CD4-positive, alpha-beta T cell treated with Interleukin-12 subunit alpha and Interleukin-12 subunit beta, for 1 hour (primary cell): Measurements from ENCODE around the gene PGAP1.
A peak's percentile ranks its signal among the peaks of the same experiment; 100 is the strongest.
"Not testable (repeated sequence)": the region's sequence is repeated elsewhere in the genome, so short reads cannot be mapped to it uniquely, and the experiment has no call there.

Experiments used
- DNase-seq: peaks from one replicate; pipeline ENCODE4 v3.0.0-alpha.2; 2020

The PGAP1 gene

DNA sequence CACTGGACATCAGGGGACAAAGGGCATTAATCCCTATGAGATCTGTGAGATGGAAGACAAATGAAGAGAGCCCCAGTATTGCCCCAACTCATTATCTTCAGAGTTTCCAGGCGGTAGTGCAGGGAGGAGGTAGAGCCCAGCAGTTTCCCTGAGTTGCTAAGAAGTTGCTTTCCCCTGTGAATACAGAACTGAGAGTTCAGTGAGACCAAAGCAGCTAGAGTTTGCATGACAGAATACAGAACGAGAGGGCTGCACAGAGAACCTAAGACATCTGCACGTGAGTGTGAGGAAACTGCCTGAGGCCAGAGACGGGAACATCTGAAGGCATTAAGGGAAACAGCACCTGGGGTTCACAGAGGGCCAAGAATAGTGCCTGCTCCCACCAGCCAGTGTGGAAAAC lies 18.1 kb upstream of the PGAP1 start:
- DNase-seq = no peak

DNA sequence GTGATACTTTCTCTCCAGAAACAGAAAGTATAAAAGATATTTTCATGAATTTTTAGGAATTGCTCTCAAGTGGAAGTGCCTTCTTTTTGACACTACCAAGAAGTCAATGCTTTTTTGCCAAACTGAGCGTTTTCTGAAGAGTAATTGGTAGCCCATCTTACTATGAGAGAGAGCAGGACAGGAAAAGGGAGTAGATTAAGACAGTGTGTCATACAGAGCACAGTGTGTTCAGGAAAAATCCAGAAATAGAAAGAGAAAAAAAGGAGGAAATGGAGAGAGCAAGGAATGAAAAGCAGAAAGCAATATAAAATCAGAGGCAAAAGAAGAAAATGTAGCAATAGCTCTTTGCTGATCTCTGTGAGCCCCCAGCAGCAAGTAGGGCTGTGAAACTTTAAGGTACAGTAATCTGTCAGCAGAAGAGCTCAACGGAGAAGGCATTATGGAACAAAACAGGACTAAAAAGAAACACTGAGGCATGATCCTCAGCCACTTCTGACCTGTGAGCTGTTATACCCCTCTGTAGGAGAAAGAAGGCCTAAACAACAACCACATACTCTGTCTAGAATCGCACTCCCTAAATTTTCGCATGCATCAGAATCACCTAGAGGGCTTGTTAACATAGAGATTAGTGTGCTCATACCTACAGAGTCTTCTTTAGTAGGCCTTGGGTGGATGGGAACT lies 15.0 kb upstream of the PGAP1 start:
- no peak for DNase-seq

DNA sequence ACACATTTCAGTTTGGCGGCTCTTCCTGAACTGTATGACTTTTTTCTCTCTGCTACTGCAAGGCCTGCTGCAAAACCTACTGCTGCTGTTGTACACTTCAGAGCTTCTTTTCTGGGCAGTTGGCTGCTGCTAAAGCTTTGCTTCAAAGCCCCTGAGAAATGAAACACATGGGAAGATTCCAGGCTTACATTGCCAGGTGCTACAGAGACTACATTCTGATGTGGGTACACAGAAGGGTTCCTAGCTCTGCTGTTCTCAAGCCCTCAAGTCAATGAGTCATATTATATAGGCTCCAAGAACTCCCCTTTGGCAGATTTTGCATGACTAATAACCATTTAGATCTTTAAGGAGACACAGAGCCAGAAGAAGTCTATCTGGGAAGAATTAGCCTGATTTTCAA lies 12.9 kb upstream of the PGAP1 start:
- no peak for DNase-seq

DNA sequence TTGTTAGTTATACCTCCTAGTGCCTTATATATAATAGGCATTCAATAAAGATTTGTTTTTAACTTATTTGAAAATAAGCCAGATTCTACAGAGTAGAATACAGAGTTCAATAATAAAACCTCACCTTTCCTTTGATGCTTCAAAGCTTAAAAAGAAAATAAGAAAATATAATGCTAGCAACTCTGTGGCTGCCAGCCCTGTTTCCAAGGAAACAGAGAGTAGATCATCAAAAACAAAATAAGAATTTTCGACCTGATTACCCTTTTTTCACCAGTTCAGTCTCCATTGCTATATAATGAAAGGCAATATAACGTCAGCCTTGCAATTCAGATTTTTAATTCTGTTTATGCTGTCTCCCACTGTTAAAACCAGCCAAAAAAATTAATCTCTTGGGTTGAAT lies 8.9 kb upstream of the PGAP1 start:
- DNase-seq = no peak

DNA sequence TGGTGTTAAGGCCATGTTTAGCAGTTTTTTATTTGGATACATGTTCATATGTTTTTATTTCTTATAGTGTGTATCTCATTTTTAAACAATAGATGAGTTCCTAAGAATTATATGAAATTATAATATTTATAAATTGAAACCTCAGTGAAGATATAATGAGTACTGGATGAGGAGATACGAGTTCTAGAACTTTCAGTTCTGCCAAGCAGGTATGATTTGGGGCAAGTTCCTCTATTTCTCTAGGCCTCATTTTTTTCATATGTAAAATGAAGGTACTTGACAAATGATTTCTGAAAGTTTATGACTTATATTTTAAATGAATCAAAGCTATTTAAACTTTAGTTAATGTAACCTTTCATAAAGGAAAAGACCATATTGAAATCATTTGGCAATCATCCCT lies 8.2 kb upstream of the PGAP1 start:
- DNase-seq = no peak

DNA sequence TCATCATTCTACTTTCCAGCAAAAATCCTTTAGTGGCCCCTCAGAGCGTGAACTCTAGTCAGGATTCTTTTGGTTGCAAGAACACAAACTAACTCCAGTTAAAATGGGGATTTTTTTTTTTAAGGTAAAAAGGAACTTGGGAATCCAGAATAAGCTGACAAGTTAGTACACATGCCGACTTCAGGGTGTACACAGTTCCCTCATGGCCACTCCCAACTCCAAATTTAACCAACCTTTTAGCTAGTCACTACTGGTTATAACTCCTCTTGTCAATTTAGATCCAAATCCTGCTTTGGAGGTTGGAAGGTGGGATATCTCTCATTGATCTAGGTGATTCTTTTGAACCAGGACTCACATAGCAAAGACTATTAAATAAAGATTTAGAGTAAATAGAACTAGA lies 5.0 kb upstream of the PGAP1 start:
- no peak for DNase-seq

DNA sequence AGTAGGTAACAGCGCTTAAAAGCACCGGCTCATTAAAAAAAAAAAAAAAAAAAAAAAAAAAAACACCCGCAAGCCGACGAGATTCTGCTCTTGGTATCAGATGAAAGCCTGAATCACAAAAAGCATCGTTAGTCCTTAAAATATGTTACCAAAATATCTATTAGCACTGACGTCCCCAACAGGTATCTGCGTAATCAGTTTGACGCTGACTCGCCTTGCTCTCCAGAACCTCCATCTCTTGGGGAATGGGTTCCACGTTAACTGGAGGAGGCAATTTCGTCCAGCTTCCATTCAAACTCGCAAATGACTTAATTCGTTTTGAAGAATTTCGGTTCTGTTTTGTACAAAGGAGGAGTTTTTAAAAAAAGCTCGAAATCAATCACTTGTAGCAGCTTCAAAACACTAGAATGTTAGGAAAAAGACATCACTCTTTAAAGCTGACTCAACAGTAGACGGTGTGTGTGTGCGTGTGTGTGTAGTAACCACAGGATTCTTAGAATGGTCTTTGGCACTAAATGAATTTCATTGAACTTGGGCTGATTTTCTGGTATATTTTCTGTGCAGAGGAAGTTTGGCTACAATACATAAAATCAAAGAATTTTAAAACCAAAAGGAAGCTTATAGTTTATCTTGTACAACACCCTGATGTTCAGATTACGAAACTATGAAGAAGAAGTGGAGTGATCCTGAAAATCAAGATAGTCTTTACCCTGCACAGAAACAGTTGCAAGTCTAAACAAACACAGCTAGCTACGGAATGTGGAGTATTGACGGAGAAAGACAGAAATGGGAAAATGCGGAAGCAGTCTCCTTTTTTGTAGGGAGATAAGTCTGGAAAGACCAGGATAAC lies 1.1 kb upstream of the PGAP1 start:
- peak; percentile 59 for DNase-seq

DNA sequence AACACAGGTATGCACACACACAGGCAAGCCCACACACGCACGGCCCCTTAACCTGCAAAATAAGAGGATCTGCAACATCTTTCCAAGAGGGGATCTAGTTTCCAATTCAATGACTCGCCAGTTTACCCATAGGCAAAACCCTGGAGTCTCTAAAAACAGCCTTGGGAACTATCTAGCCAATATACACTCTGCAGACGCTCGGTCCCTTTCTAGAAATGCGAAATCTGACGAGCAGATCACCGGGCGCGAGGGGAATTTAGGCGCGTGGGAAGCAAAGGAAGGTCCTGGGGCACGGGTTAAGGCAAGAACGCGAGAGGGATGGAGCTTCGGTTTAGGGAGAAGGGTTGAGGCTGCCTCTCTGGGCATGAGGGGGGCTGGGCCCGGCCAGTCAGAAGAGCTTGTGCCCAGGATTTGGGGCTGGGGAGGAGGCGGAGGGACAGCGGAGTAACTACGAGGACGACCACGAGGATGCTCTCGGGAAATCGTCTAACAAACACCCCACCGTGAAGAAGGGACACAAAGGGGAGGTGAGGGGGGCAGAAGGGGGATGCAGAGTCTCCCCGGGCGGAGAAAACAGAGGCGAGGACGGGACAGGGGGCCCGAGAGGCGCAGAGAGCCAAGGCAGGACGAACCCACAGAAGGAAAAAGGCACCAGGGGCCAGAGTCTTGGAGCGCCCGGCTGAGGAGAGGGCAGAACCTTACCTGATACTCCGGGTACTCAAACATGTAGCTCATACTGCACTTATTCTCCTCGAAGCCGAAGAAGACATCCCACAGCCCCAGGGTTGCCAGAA lies 542 bp downstream of the PGAP1 start:
- no peak for DNase-seq

DNA sequence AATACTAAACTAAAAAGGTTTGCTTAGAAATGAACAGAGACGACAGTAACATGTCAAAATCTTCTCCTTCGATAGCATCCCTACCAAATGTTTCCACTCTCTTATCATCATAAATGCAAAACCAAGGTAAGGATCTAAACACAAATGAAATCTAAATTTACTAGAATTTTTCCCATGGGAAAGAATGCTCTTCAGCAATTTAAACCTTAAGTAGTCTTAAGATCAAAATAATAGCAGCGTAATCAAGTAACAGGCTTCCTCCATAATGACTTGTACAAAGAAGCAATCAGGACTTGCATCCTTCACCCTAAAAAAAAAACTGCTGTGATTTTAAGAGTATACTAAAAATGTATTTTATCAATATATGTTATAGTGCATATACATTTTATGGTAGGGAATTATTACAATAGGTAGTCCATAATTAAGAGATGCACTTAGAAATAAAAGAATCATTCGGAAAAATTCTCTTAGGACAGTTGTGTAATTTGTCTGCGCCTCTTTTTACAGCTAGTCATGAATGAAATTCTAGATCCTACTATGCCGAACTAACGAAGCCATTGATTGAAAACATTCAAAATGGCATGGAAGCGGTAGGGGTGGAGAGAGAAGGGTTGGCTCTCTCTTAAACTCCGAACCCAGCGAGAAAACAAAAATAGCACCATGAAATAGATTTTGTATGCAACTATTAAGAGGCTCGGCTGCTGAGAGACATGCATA lies 1.3 kb downstream of the PGAP1 start:
- DNase-seq = no peak

DNA sequence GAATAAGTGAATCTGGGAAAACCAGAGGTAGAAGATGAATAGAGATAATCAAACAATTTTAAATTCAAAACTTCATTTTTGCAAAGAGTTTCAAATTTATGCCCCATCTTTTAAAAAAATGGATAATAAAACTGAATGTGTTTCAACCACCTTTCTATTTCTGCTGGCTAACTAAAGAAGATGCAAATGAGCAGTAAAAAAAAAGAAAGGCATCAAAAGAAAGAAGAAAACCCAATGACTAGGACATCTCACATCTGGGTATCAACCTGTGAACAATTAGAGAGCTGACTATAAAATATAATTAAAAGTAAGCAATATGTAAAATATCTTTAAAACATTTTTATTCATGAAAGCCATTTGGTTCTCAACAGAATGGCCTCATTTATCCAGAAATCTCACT lies 2.5 kb downstream of the PGAP1 start:
- no peak for DNase-seq

DNA sequence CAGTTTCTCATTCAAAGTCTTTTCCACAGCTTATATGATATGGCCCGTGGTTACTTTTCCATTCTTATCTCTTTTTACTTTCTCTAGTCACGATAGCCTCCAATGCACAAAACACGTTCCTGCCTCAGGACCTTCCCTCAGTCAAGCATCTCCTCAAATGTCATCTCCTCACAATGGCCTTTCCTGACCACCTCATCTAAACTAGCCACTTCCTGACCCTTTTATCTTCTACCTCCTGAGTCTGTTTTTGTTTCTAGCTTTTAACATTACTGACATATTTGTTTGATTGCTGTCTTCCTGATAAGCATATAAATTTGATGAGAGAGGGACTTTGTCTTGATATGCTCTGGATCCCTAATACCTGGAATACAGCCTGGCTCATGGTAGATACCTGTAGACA lies 7.6 kb downstream of the PGAP1 start:
- DNase-seq = no peak

DNA sequence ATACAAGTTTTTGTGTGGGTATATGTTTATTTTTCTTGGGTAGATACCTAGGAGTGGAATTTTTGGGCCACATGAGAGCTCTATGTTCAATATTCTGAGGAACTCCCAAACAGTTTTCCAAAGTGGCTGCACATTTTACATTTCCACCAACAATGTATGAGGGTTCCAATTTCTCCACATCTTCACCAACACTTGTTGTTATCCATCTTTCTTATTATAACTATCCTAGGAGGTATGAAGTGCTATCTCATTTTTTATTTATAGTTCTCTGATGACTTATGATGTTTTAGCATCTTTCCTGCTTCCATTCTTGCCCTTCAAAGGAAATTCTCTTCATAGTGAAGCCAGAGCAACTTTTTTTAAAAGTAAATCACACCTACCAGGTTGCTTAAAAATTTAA lies 8.7 kb downstream of the PGAP1 start:
- no peak for DNase-seq

DNA sequence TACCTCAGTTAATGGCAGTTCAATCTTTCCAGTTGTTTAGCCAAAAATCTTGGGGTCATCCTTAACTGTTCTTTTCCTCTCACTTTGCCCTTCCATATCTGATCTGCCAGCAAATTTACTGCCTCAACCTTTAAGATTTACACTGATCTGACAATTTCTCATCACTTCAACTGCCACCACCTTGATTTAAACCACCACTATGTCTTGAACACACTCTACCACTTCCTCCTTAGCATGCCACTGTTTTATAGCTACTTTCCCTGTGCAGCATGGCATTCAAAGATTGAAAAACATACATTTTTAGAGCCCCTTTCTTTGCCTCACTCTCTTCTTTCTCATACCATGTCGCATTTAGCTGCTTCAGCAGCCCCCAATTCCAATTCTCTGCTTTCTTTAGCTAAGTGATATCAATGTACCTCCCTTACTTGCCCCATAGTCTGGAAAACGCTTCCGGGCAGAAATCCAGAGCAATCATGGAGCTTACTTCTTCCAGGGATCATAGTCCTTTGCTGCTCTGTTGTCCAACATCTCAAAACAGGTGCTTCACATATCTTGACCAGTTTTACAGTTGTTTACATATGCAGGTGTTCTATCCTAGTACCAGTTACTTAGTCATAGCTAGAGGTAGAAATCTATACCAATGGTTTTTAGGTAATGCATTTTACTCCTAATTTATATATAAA lies 10.9 kb downstream of the PGAP1 start:
- no peak for DNase-seq

DNA sequence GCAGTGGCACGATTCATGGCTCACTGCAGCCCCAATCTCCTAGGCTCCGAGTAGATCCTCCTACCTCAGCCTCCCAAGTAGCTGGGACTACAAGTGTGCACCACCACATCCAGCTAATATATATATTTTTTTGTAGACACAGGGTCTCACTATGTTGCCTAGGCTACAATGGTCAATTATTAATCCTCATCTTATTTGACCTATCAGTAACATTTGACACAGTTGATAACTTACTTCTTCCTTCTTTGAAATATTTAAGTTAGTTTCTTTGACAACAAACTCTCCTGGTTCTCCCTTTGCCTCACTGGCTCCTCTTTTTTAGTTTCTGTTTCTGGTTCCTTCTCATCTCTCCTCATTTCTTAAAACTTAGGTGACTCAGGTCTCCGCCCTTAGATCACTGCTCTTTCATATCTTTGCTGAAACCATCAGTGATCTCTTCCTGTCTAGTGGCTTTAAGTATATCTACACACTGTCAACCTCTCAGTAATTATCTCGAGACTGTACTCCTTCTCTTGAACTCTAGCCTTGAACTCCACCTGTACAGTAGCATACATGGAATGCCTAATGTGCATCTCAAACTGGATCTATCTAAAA lies 11.5 kb downstream of the PGAP1 start:
- peak; percentile 47 for DNase-seq

DNA sequence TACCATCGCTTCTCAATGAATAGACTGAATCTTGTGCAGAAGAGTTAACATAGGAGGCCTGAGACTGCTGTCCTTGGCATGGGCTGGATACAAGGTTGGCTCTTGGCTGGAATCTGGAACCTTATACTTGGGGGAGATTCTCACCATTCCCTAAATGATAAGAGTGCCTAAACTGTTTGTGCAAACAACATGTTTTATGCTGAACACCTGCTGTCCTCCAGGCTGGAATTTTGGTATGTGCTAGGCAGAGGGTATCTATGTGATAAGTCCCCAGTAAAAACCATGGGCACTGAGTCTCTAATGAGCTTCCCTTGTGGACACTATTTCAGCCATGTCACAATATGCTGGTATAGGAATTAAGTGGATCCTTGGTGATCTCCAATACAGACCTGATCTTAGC lies 12.8 kb downstream of the PGAP1 start:
- no peak for DNase-seq

DNA sequence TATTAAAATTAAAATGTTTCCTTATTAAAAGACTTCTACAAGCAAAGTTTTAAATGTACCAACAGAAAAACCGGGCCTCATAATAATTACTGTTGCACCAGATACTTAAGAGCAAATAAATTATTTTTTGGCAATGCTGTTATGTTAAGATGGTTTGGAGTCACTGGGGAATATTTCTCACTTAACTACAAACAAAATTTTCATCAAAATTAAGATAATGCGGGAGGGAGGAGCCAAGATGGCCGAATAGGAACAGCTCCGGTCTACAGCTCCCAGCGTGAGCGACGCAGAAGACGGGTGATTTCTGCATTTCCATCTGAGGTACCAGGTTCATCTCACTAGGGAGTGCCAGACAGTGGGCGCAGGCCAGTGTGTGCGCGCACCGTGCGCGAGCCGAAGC lies 21.1 kb downstream of the PGAP1 start:
- DNase-seq = not testable (repeated sequence)

DNA sequence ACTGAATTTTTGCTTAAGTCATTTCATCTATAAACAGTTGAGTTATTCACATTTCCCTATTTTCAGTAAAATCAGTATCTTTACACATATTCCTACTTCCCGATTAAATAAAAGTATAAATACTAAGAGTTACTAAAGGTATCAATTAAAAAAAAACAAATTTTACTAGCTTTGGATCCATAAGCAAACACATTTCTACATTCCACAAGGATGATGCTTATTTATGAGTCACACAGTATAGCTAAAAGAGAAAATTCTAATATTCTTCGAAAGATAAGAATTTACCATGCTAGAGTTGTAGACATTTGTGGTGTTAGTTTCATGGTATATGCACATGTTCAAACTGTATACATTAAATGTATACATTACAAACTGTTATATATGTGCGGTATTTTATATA lies 23.7 kb downstream of the PGAP1 start:
- DNase-seq = no peak

DNA sequence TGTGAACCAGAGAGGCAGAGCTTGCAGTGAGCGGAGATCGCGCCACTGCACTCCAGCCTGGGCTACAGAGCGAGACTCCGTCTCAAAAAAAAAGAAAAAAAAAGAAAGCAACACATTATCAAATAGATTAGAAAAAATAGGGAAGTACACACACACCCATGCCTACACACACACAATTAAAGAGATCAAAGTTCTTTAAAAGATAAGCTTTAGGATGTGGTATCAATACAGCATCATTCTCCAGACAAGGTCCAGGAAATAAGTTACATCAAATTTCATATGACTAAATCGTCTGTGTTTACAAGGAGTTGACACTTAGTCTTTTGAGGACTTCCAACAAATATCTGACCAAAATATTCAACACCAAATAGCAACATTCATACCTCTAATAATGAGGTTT lies 25.7 kb downstream of the PGAP1 start:
- no peak for DNase-seq

DNA sequence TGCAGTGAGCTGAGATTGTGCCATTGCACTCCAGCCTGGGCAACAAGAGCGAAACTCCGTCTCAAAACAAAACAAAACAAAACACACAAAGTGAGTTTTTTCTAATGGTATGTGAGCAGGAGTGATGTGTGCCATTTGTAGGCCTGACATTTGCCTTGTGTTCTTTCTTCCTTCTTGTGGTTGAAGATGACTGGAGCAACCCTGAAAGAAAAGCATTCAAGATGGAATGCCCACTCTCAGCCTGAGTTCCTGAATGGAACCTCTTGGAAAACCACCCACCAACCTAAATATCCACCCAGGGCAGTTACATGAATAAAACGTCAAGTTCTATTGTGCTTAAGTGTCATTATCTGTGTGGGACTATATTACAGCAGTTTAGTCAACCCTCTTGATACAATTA lies 26.5 kb downstream of the PGAP1 start:
- no peak for DNase-seq

DNA sequence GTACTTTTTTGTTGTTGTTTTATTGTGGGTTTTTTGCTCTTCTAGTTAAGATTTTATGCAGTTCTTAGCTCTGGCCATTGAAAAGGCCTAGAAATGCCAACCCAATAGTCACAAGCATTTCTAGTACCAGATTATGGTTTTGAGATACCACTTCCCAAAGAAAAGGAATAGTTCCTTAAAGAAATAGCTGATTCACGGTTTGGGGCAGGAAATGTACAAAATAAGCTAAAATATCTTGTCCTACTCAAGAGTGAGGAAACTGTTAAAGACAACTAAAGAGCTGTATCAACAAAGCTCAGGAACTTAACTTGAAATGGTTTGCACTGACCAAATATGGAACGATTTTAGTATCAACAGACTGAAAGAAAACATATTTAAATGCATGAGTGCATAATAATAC lies 35.4 kb downstream of the PGAP1 start:
- DNase-seq = no peak

DNA sequence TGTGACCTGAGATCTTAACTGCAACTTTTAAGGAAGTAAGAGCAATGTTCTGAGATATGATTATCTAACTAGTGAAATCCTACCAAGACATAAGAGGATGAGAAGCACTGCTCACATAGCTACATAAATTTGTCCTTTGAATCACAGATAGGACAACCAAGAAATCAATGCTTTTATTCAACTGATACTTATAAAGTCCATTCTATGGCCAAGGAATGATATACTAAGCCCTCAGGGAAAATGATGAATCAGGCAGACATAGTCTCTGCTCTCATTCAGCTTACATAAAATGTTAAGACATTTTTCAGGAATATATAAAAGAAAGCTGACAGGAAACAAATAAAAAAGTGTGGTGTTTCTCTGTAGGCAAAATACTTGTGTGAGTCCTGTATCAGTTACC lies 39.1 kb downstream of the PGAP1 start:
- no peak for DNase-seq

DNA sequence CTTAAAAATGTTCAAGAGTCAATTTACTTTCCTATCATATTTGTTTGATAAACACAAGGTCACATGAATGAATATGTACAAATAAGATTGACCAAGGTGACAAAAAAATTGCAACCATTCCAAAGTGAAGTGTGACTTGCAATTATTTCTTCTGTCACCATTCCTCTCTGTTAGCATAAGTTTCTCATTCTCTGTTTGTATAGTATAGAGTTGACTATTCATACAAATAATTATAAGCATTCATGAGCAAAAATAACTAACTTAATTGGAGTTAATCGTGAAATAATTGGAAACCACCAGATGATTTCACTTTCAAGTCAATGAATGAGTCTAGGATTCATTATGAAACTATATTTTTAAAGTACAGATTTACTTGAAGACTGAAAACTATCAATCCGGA lies 42.1 kb downstream of the PGAP1 start:
- no peak for DNase-seq
